Activated CD8-positive, alpha-beta memory T cell treated with anti-CD3 and anti-CD28 coated beads, Interleukin-2, amount 50 U/mL, for 1 hour (primary cell): ENCODE measurements around the gene FAM53C.

Experiments
- DNase-seq: peaks from one replicate; pipeline ENCODE4 v3.0.0-alpha.2; 2020; ENCODE audit errors: extremely low read depth

Gene FAM53C

GRCh38 chr5:138391859-138392386 lies 53.9 kb downstream of the FAM53C start:
- no peak for DNase-seq
